GM23338 (cell line): ENCODE measurements around the gene DYSF. TPM values are rescaled to one million over a fixed set of nuclear protein-coding genes. Genes with fewer than 3 reads are reported as not detected.

Source experiments
- ATAC-seq: fragments of 200-7000 bp; cut with Tn5 transposase; 3 replicates; pipeline ENCODE4 v1.9.1; 2020
- DNase-seq: peaks from one replicate; pipeline ENCODE4 v3.0.0-alpha.2; 2015; ENCODE audit warnings: low spot score
- H2AFZ ChIP-seq: fragments of 200-600 bp; sonication (generic); 2 replicates; pipeline ENCODE4 v1.8.0; 2016; ENCODE audit warnings: antibody characterized with exemption, mild to moderate bottlenecking, moderate library complexity
- H3F3A ChIP-seq: fragments of 200-600 bp; sonication (generic); replicated peaks from 2 replicates; pipeline ENCODE4 v1.8.0; 2017; ENCODE audit warnings: antibody characterized with exemption, mixed run types, low read depth
- H3K27ac ChIP-seq: fragments of 200-600 bp; sonication (generic); 2 replicates; pipeline ENCODE4 v1.6.1; 2016; ENCODE audit warnings: low read depth
- H3K27me3 ChIP-seq: fragments of 200-600 bp; sonication (generic); 2 replicates; pipeline ENCODE4 v1.8.0; 2016; ENCODE audit warnings: mild to moderate bottlenecking, mixed run types, moderate library complexity; ENCODE audit not compliant: insufficient read depth
- H3K36me3 ChIP-seq: fragments of 200-600 bp; sonication (generic); 2 replicates; pipeline ENCODE4 v1.8.0; 2016; ENCODE audit warnings: mild to moderate bottlenecking; ENCODE audit not compliant: insufficient read depth
- H3K4me1 ChIP-seq: fragments of 200-600 bp; sonication (generic); 2 replicates; pipeline ENCODE4 v1.8.0; 2016; ENCODE audit warnings: mild to moderate bottlenecking, moderate library complexity; ENCODE audit not compliant: insufficient read depth
- H3K4me2 ChIP-seq: fragments of 200-600 bp; sonication (generic); 2 replicates; pipeline ENCODE4 v1.7.1; 2017; ENCODE audit warnings: mixed run types
- H3K4me3 ChIP-seq: fragments of 200-600 bp; sonication (generic); 2 replicates; pipeline ENCODE4 v1.6.1; 2016; ENCODE audit warnings: mixed run types
- H3K79me2 ChIP-seq: fragments of 200-600 bp; sonication (generic); replicated peaks from 2 replicates; pipeline ENCODE4 v1.8.0; 2017; ENCODE audit warnings: mild to moderate bottlenecking; ENCODE audit not compliant: insufficient read depth
- H3K9me2 ChIP-seq: fragments of 200-600 bp; sonication (generic); 2 replicates; pipeline ENCODE4 v1.8.0; 2017; ENCODE audit not compliant: insufficient read depth
- H4K20me1 ChIP-seq: fragments of 200-600 bp; sonication (generic); replicated peaks from 2 replicates; pipeline ENCODE4 v1.8.0; 2017; ENCODE audit warnings: mild to moderate bottlenecking; ENCODE audit not compliant: insufficient read depth
- H3K27ac Mint-ChIP-seq: 2 replicates; pipeline ENCODE4 v1.8.0; 2020; ENCODE audit warnings: inconsistent platforms, mild to moderate bottlenecking, moderate library complexity, mixed read lengths
- H3K27me3 Mint-ChIP-seq: 3 replicates; pipeline ENCODE4 v1.8.0; 2022; ENCODE audit warnings: low read depth, mild to moderate bottlenecking, moderate library complexity, mixed read lengths, inconsistent platforms; ENCODE audit not compliant: insufficient read depth, poor library complexity
- H3K36me3 Mint-ChIP-seq: 3 replicates; pipeline ENCODE4 v1.8.0; 2021; ENCODE audit warnings: low read depth, mild to moderate bottlenecking, inconsistent platforms, moderate library complexity, mixed read lengths
- H3K4me1 Mint-ChIP-seq: 3 replicates; pipeline ENCODE4 v1.8.0; 2020; ENCODE audit warnings: mild to moderate bottlenecking, inconsistent platforms, mixed read lengths
- H3K4me3 Mint-ChIP-seq: 3 replicates; pipeline ENCODE4 v1.8.0; 2021; ENCODE audit warnings: moderate library complexity, mild to moderate bottlenecking, inconsistent platforms, mixed read lengths
- H3K9me3 Mint-ChIP-seq: 3 replicates; pipeline ENCODE4 v1.8.0; 2020; ENCODE audit warnings: moderate library complexity, mild to moderate bottlenecking, inconsistent platforms, mixed read lengths
- CREB1 ChIP-seq: fragments of 250-450 bp; sonication (Bioruptor Pico); IDR thresholded peaks from 2 replicates; pipeline ENCODE4 v1.5.0; 2020; ENCODE audit warnings: low read depth, mild to moderate bottlenecking, moderate library complexity
- ETS1 ChIP-seq: IDR thresholded peaks from 2 replicates; pipeline ENCODE4 v1.6.1; 2016; ENCODE audit warnings: antibody characterized with exemption
- EZH2 ChIP-seq: fragments of 200-600 bp; sonication (generic); IDR thresholded peaks from one replicate; pipeline ENCODE4 v1.8.0; 2017; ENCODE audit warnings: antibody characterized with exemption, mild to moderate bottlenecking, low read depth; ENCODE audit not compliant: unreplicated experiment
- EZH2phosphoT487 ChIP-seq: fragments of 200-600 bp; sonication (generic); IDR thresholded peaks from one replicate; pipeline ENCODE4 v1.8.1; 2018; ENCODE audit warnings: antibody characterized with exemption; ENCODE audit not compliant: unreplicated experiment
- JUNB ChIP-seq: IDR thresholded peaks from one replicate; pipeline ENCODE4 v1.6.1; 2016; ENCODE audit warnings: antibody characterized with exemption; ENCODE audit not compliant: unreplicated experiment
- NANOG ChIP-seq: IDR thresholded peaks from 2 replicates; pipeline ENCODE4 v1.6.1; 2016; ENCODE audit warnings: antibody characterized with exemption, borderline replicate concordance
- POLR2AphosphoS5 ChIP-seq: IDR thresholded peaks from 2 replicates; pipeline ENCODE4 v1.6.1; 2016; ENCODE audit warnings: antibody characterized with exemption, low read depth
- REST ChIP-seq: IDR thresholded peaks from one replicate; pipeline ENCODE4 v1.6.1; 2018; ENCODE audit warnings: antibody characterized with exemption; ENCODE audit not compliant: unreplicated experiment
- STAT1 ChIP-seq: IDR thresholded peaks from one replicate; pipeline ENCODE4 v1.6.1; 2016; ENCODE audit warnings: antibody characterized with exemption; ENCODE audit not compliant: unreplicated experiment
- ZNF114 ChIP-seq: fragments of 250-450 bp; sonication (Bioruptor Pico); IDR thresholded peaks from 2 replicates; pipeline ENCODE4 v1.5.0; 2020; ENCODE audit warnings: mild to moderate bottlenecking, moderate library complexity
- ZNF331 ChIP-seq: fragments of 250-450 bp; sonication (Bioruptor Pico); IDR thresholded peaks from 2 replicates; pipeline ENCODE4 v1.5.0; 2020; ENCODE audit warnings: low read depth, mild to moderate bottlenecking, moderate library complexity
- ZNF462 ChIP-seq: fragments of 250-450 bp; sonication (Bioruptor Pico); IDR thresholded peaks from 2 replicates; pipeline ENCODE4 v1.5.0; 2020; ENCODE audit warnings: mild to moderate bottlenecking, moderate library complexity
- polyA plus RNA-seq: library from polyadenylated mRNA; unstranded; fragments of >200 nt; fragmentation: Nextera tagmentation; extraction: Ambion mirVana; gene quantifications from 2 replicates; pipeline ENCODE4 v1.2.1, GENCODE V29; 2016
- total RNA-seq: library from RNA; depleted of rRNA; stranded (reverse); fragments of >200 nt; shearing (Covaris generic); gene quantifications from 2 replicates; pipeline ENCODE4 v1.2.3, GENCODE V29; 2014
- TF ChIP-seq, protein P1 (sequence below), 2 experiments: fragments of 200-600 bp in 1 of 2; sonication (generic) in 1 of 2; conservative IDR thresholded peaks; 2 replicates each; pipeline versions ENCODE4 v1.5.1 to v1.6.1; 2016 to 2017; ENCODE audit warnings: antibody characterized with exemption in 2 of 2, low read depth in 2 of 2, mild to moderate bottlenecking in 2 of 2, moderate library complexity in 1 of 2

The DYSF gene
- total and polyA plus RNA-seq, 2 experiments from 2014 or later: 7.3 to 21.3 TPM

DNA sequence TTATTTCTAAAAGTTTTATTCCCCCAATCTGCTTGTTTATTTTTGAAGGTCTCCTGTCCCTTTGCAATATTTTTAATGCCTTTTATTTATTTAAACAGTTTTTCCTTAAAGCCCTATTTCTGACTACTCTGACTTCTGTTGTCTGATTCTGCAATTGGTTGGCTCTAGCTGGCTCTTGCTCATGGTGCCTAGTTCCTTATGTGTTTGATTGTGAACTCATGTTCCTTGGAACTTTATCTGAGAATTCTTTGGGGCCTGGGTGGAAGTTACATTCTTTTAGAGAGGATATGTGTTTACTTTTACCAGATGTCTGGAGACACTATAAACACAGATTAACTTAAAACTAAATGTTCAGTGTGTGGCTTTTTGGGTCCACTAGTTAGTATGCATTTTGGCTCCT is 175.9 kb downstream of the DYSF start:
- Histone ChIP-seq H2AFZ (no peak overlapping the region), H4K20me1 (no peaks in the 10 kb centered on the region), H3K36me3 (no peaks in the 10 kb centered on the region), H3K4me2 (no peak overlapping the region), H3K4me1 (no peaks in the 10 kb centered on the region), H3K9me2 (0 out of 2 replicates have a peak, but pooled peaks cover 3% of the 10 kb centered on the region), H3F3A (no peaks in the 10 kb centered on the region), H3K79me2 (no peaks in the 10 kb centered on the region), H3K27me3 (no peaks in the 10 kb centered on the region), H3K27ac (no peak overlapping the region), H3K4me3 (no peak overlapping the region)
- Mint-ChIP-seq H3K9me3 (no peaks in the 10 kb centered on the region), H3K4me3 (no peak overlapping the region), H3K27ac (no peak overlapping the region), H3K27me3 (peaks cover 2% of the 10 kb centered on the region), H3K4me1 (peaks cover 8% of the 10 kb centered on the region), H3K36me3 (no peaks in the 10 kb centered on the region)
- no peak for DNase-seq
- no peak for ATAC-seq
- TF ChIP-seq ZNF462 (CRISPR knock-in tag) (no peak), NANOG (no peak), CREB1 (CRISPR knock-in tag) (no peak), ZNF114 (CRISPR knock-in tag) (no peak), ETS1 (no peak), POLR2AphosphoS5 (no peak), EZH2 (no peak), EZH2phosphoT487 (no peak), ZNF331 (CRISPR knock-in tag) (no peak), STAT1 (no peak), JUNB (no peak), REST (no peak)
- TF ChIP-seq, protein P1, sequence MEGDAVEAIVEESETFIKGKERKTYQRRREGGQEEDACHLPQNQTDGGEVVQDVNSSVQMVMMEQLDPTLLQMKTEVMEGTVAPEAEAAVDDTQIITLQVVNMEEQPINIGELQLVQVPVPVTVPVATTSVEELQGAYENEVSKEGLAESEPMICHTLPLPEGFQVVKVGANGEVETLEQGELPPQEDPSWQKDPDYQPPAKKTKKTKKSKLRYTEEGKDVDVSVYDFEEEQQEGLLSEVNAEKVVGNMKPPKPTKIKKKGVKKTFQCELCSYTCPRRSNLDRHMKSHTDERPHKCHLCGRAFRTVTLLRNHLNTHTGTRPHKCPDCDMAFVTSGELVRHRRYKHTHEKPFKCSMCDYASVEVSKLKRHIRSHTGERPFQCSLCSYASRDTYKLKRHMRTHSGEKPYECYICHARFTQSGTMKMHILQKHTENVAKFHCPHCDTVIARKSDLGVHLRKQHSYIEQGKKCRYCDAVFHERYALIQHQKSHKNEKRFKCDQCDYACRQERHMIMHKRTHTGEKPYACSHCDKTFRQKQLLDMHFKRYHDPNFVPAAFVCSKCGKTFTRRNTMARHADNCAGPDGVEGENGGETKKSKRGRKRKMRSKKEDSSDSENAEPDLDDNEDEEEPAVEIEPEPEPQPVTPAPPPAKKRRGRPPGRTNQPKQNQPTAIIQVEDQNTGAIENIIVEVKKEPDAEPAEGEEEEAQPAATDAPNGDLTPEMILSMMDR (conservative IDR thresholded peaks at IDR 0.05; ENCODE audit: low read depth in 2 of 2): no peak
